HCT116 (cell line): Measurements from ENCODE around the gene PNMT.

Experiments used
- CTCF ChIP-seq, 3 experiments: fragments of 200-600 bp in 1 of 3; sonication (generic) in 1 of 3; IDR thresholded peaks in 2 of 3; conservative IDR thresholded peaks in 1 of 3; 2 replicates each; pipeline ENCODE4 v1.5.1; 2012 to 2017; ENCODE audit warnings: low read depth in 2 of 3, low read length in 2 of 3, antibody characterized with exemption in 1 of 3, borderline replicate concordance in 1 of 3, control low read depth in 1 of 3, mild to moderate bottlenecking in 1 of 3, mixed read lengths in 1 of 3, mixed run types in 1 of 3, moderate library complexity in 1 of 3; ENCODE audit not compliant: insufficient read depth in 1 of 3
- EZH2 ChIP-seq: fragments of 200-600 bp; sonication (generic); IDR thresholded peaks from 2 replicates; pipeline ENCODE4 v1.6.1; 2017; ENCODE audit warnings: antibody characterized with exemption, mixed run types
- POLR2A ChIP-seq: IDR thresholded peaks from 2 replicates; pipeline ENCODE4 v1.7.0; 2011; ENCODE audit warnings: borderline replicate concordance; ENCODE audit not compliant: insufficient read depth, insufficient read length; ENCODE audit errors: extremely low read depth
- POLR2AphosphoS5 ChIP-seq: IDR thresholded peaks from 2 replicates; pipeline ENCODE4 v1.6.1; 2011; ENCODE audit warnings: mild to moderate bottlenecking, low read depth, low read length, moderate library complexity
- RAD21 ChIP-seq: IDR thresholded peaks from 2 replicates; pipeline ENCODE4 v1.6.1; 2012; ENCODE audit warnings: low read depth, mild to moderate bottlenecking
- SP1 ChIP-seq: IDR thresholded peaks from 2 replicates; pipeline ENCODE4 v1.6.1; 2012; ENCODE audit warnings: low read depth
- YY1 ChIP-seq: IDR thresholded peaks from 2 replicates; pipeline ENCODE4 v1.6.1; 2011; ENCODE audit warnings: low read length, low read depth, moderate library complexity, mild to moderate bottlenecking; ENCODE audit not compliant: insufficient replicate concordance; ENCODE audit errors: extremely low read depth

DNA sequence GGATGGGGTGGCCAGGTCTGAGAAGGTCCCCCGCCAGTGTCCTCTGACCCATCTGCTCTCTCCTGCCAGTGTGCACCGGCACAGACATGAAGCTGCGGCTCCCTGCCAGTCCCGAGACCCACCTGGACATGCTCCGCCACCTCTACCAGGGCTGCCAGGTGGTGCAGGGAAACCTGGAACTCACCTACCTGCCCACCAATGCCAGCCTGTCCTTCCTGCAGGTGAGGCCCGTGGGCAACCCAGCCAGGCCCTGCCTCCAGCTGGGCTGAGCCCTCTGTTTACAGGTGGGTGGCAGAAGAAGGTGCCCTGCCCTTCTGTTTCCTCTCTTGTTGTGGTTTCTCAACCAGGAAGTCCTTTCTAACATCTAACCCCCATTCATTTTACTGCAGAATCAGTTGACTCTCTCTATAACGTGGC is 38.7 kb downstream of the PNMT start:
- TF ChIP-seq CTCF (IDR thresholded peaks at IDR 0.05 in 2 of 3, conservative IDR thresholded peaks at IDR 0.05 in 1 of 3; ENCODE audit: borderline replicate concordance in 1 of 3, insufficient read depth in 1 of 3, low read depth in 2 of 3, low read length in 2 of 3) (no peak), YY1 (no peak), SP1 (no peak), EZH2 (no peak), POLR2AphosphoS5 (no peak), RAD21 (no peak), POLR2A (no peak)
